Measurements from ENCODE around the gene SPRR5. TPM values are rescaled to one million over a fixed set of nuclear protein-coding genes. Genes with fewer than 3 reads are reported as not detected.

Gene SPRR5
- total and polyA plus RNA-seq, 2 donors (not counting 3 experiments of a cell fraction or from before 2014, with no cell fraction given), result not detected

- no peak overlapping the region for H3K27ac ChIP-seq (ENCODE audit: insufficient read depth, low read depth, low read length)
- H2AFZ ChIP-seq (ENCODE audit: low read depth, low read length), result no peak overlapping the region
- H3K9me3 ChIP-seq (replicated peaks; ENCODE audit: control insufficient read depth, insufficient read depth, low read length), result no peaks in the 10 kb centered on the region
- no peaks in the 10 kb centered on the region for H3K79me2 ChIP-seq (ENCODE audit: control insufficient read depth, insufficient read depth, low read length)
- no peaks in the 10 kb centered on the region for H3K36me3 ChIP-seq (ENCODE audit: control insufficient read depth in 2 of 2, extremely low read depth in 1 of 2, insufficient read depth in 2 of 2, low read length in 2 of 2)
- H3K9me1 ChIP-seq (replicated peaks; ENCODE audit: control insufficient read depth, extremely low read depth, insufficient read depth, low read length), result no peaks in the 10 kb centered on the region
- ChIA-PET POLR2A (no interaction called here), CTCF (no interaction called here)
- no peaks in the 10 kb centered on the region for H4K20me1 ChIP-seq (replicated peaks; ENCODE audit: control insufficient read depth, extremely low read depth, insufficient read depth, low read length)
- BruUV-seq (replicated peaks), result no TSS peak
- H3K27me3 ChIP-seq (ENCODE audit: control insufficient read depth in 2 of 2, insufficient read depth in 2 of 2, low read length in 2 of 2), result no peaks in the 10 kb centered on the region
- H3K4me2 ChIP-seq (ENCODE audit: insufficient read depth, low read length), result no peak overlapping the region
- DNase-seq (ENCODE audit: low read depth, low spot score) (no peak), FAIRE-seq (no peak)
- no peak overlapping the region for H3K9ac ChIP-seq (replicated peaks; ENCODE audit: extremely low read depth, insufficient read depth, low read length)
- intact Hi-C loops (cut with micrococcal nuclease), result no loop called here
- TF ChIP-seq GATA2 (IDR thresholded peaks at IDR 0.05; ENCODE audit: insufficient read depth, insufficient read length, low read depth, low read length) (no peak), POLR2AphosphoS5 (IDR thresholded peaks at IDR 0.05; ENCODE audit: insufficient read depth, low read depth, low read length) (no peak), FOS (IDR thresholded peaks at IDR 0.05; ENCODE audit: borderline replicate concordance, insufficient read depth, low read length) (no peak), EZH2 (IDR thresholded peaks at IDR 0.05; ENCODE audit: borderline replicate concordance, low read depth, low read length, severe bottlenecking) (no peak), CTCF (IDR thresholded peaks at IDR 0.05; ENCODE audit: extremely low read depth in 1 of 2, insufficient read depth in 1 of 2, low read depth in 1 of 2, low read length in 2 of 2) (no peak), MYC (IDR thresholded peaks at IDR 0.05; ENCODE audit: low read depth, low read length) (no peak), POLR2A (IDR thresholded peaks at IDR 0.05; ENCODE audit: low read depth, low read length) (no peak), JUN (IDR thresholded peaks at IDR 0.05; ENCODE audit: borderline replicate concordance, insufficient read depth, insufficient read length, low read depth) (no peak)
- TF ChIP-seq, protein P1, sequence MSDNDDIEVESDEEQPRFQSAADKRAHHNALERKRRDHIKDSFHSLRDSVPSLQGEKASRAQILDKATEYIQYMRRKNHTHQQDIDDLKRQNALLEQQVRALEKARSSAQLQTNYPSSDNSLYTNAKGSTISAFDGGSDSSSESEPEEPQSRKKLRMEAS (IDR thresholded peaks at IDR 0.05; ENCODE audit: insufficient read depth, insufficient read length), result no peak
- no peak overlapping the region for H3K4me3 ChIP-seq (replicated peaks in 1 of 3; ENCODE audit: insufficient read depth in 1 of 3, low read depth in 1 of 3, low read length in 3 of 3)
- dilution Hi-C loops (cut with MboI; ENCODE audit: extremely low pct_ligation_motif_present, low sequenced_read_pairs), result no loop called here
- H3K4me1 ChIP-seq (ENCODE audit: control insufficient read depth, extremely low read depth, insufficient read depth, low read length), result no peaks in the 10 kb centered on the region
These were observed 42.1 kb upstream of the SPRR5 start for GRCh38 chr1:152904688-152905440.

Measured in endothelial cell of umbilical vein (primary cell).